Fibroblast of skin of right quadriceps (primary cell): ENCODE data around the gene PCSK5.

Experiments
- DNase-seq: peaks from one replicate; pipeline ENCODE4 v3.0.0-alpha.2; 2013

The PCSK5 gene

DNA sequence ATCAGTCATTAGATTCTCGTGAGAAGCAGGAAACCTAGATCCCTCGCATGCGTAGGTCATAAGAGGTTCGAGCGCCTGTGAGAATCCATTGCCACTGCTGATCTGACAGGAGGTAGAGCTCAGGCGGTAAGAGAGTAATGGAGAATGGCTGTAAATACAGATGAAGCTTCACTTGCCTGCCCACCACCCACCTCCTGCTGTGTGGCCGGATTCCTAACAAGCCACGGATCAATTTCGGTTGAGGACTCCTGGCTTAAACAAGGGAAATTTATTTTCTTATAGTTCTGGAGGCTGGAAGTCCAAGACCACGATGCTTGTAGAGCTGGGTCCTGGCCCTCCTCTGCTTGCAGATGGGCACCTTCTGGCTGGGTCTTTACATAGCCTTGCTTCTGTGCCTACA lies 200.4 kb downstream of the PCSK5 start:
- DNase-seq = no peak

- no peak for DNase-seq
Measured at GRCh38 chr9:76092572-76092971, 202.1 kb downstream of the PCSK5 start.

DNA sequence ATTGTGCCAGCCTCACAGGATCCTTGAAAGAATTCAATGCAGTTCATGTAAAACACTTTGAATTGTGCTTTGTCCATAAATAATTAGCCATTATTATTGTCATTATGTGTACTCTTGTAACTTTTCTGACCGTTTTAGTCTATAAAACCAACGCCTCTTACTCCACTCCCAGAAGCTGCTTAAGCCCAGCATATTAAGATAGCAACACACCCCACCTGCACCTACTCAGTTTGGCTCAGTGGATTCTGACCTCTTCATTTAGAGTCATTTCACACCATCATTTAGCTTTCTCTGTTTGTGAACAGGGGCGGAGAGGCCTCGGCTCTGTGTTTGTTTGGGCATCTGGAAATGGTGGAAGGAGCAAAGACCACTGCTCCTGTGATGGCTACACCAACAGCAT lies 205.1 kb downstream of the PCSK5 start:
- DNase-seq = no peak

DNA sequence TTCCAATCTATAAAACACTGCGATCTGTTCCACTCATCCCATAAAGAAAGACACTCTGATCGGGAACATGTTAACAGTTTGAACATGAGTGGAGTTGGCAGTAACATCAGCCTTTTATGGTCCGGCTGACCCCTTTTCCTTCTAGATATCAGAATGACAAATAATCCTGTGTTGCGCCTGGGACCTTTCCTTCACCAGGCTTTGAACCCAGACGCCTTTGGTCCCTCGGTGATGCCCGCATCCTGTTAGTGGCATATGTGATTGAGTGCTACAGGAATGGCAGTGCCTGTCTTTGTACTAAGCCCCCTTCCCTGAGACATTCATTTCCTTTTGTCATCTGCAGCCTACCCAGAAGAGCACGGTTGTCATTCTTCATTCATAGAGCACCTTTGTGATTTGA lies 209.0 kb downstream of the PCSK5 start:
- DNase-seq = no peak

DNA sequence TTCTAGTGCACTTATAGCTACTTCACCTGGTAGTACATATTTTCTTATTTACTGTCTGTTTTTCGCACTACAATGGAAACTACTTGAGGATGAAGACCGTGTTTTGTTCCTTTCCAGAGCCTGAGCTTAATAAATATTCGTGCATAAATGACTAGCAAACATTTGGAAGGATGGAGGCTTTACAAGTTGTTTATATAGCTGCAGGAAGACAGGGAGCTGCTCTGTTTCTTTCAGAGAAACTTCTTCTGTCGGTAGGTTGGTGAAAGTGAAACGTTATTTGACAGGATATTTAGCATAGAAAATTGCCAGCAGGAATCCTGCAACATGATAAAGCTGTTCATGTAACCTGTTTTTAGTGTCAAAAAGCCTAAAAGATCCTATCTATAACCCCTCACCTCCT lies 210.6 kb downstream of the PCSK5 start:
- no peak for DNase-seq

DNA sequence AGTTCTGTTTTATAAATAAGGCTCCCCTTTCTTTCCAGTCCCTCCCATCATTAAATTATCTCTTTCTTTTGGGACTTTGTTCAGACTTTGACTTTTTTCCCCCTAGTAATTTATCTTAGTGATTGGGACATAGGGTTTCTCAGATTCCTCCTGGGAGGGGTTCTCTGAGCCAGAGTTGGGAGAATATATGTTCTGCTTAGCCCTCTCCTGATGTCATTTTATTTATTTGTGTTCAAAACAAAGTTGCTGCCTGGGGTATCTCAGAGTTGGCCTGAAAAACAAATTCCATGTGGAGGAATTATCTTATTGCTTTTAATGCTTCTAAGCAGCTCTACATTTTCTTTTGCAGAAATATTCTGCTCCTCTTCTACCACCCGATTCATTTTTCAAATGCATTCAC lies 211.0 kb downstream of the PCSK5 start:
- DNase-seq = no peak

DNA sequence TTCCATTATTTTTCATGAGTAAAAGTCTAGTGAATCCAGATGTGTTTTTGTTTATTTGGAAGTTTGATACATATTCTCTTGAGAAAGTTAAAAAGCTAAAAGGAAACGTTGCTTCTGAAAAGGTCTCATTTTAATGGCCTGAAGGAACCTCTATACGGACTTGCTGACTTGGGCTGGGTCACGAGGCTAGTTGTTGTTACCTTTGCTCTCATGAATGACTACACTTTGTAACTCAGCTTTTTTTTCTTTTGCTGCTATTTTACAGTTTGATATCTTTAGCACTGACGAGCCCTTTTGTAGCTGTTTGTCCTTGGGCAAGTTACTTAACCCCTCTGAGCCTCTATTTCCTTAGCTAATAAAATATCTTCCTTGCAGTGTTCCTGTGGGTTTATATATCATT lies 211.5 kb downstream of the PCSK5 start:
- no peak for DNase-seq

GRCh38 chr9:76103531-76104315 lies 213.2 kb downstream of the PCSK5 start:
- DNase-seq = no peak

DNA sequence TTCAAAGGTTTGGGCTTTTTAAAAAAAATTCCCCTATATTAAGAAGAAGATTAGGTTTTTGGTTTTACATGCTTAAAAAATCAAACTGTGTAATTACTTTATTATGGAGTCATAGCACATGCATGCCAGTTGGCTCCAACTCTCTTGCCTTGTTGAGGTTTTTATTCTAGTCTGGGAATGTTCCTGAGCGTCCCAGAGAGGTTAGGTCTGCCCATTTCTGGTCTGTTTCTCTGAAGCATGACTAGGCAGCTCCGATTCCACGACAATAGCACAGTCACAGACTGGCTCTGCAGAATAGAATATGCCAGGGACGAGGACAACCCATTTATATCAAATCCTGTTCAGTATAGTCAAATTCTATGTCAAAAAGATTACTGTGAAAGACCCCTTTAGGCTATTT lies 217.0 kb downstream of the PCSK5 start:
- peak; percentile 30 for DNase-seq

DNA sequence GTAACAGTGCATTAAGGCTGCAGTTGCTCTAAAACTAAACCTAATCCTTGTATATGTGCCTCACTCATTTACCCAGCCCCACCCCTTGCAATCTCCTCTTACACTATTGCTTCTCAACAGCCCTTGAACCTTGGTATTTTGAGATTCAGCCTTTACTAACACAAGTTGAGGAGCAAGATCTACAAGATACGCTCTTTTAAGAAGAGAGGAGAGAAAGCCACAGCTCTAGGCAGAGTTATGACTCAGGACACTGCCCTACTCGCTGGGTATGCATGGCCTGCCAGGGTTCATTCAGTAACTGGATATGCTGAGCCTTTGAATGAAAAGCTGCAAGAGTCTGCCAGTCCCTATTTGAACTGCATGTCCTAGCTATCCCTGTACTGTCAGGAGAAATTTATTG lies 219.5 kb downstream of the PCSK5 start:
- no peak for DNase-seq

DNA sequence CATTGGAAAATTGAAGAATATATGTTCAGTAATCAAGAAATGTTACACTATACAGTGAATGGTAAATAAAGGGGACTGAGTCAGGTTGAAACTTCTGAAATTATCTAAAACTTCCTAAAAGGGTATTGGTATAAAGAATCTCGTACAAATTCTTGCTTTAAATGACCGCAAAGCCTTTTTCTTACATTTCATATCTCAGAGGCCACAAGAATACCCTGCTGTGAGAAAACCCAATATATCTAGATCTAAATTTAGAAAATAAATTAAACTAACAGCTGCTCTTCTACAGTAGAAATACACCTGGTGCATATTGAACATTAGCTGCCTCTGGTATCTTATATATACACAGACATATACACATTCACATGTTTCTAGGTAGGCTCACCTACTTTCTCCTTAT lies 221.7 kb downstream of the PCSK5 start:
- no peak for DNase-seq

- peak; percentile 38 for DNase-seq
Measured at GRCh38 chr9:76114144-76114543, 223.7 kb downstream of the PCSK5 start.

DNA sequence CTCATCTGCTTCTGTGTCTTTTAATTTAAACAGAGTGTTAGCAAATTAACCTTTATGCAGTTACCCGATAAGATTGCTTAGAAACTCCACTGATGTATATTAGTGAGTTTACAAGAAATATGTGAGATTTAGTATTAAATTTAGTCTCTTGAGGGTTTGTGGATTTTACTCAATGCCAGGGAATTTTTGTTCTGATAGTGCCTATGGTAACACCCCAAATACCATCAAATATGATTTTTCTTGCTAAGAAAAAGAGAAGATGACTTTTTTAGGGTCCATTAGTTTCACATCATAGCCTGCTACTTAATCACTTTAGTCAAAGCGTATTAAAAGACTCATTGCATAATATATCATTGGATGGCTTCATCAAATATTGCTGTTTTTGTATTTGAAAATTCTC lies 224.9 kb downstream of the PCSK5 start:
- DNase-seq = no peak

GRCh38 chr9:76115982-76116646 lies 225.6 kb downstream of the PCSK5 start:
- no peak for DNase-seq

- no peak for DNase-seq
Measured at GRCh38 chr9:76116913-76117312, 226.4 kb downstream of the PCSK5 start.

- no peak for DNase-seq
Measured at GRCh38 chr9:76127637-76128036, 237.2 kb downstream of the PCSK5 start.

DNA sequence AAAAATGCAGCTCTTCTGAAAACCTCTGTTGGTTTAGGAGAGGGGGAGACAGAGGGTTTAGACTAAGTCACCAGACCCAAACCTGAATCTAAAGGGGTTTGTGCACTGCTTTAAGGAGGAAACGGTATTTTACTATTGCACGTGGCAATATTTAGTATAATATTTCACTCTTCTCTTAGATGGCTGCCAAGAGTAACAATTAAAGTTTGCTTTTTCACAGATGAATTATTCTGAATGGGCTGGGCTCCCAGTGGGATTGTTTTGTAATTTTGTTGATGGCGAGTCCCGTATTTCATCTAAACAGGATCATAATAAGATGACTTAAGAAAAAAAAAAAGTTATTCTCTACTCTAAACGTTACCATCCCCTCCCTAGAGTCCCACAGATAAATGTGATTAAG lies 245.4 kb downstream of the PCSK5 start:
- no peak for DNase-seq

- DNase-seq = peak; percentile 73
Measured at GRCh38 chr9:76136986-76137385, 246.5 kb downstream of the PCSK5 start.

DNA sequence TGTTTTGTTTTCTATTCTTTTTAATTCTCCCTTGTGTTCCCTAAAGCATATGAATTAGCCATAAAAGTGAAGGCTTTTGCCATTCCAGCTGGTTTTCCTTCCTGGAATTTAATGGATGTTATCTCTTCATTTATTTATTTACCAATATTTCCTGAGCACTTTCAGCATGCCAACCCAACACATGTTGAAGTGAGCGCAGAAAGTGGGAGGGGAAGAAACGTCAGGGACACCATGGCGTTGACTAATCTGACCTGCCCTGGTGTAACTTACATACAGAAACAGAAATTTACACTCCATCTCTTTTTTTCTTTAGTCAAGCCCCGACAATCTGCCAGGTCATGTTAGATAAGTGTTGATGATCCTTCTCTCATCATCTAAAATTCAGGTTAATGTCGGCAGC lies 247.5 kb downstream of the PCSK5 start:
- no peak for DNase-seq

- no peak for DNase-seq
Measured at GRCh38 chr9:76138360-76138759, 247.9 kb downstream of the PCSK5 start.

- DNase-seq = no peak
Measured at GRCh38 chr9:76143834-76144233, 253.4 kb downstream of the PCSK5 start.

- no peak for DNase-seq
Measured at GRCh38 chr9:76150013-76150412, 259.5 kb downstream of the PCSK5 start.

DNA sequence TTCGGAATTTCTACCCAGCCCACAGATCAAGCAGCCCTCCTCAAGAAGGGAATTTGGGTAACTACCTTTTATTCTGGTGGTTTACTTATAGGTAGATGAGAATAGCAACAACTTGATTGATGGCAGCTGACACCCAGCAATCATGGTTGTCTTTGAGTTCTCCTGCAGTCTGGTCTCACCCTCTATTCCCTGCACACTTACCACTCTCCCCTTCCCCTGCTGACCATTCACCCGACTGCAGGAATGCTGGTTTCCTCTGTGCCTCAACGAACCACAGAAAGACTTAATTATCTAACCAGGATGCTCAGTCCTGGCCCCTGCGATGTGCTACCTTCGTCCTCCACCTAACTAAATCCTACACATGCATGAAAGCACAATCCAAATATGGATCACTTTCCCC lies 260.8 kb downstream of the PCSK5 start:
- DNase-seq = no peak

GRCh38 chr9:76153339-76153738 lies 262.9 kb downstream of the PCSK5 start:
- DNase-seq = no peak
